ENCODE results near the gene SPATA17. TPM values are rescaled to one million over a fixed set of nuclear protein-coding genes. Genes with fewer than 3 reads are reported as not detected.

Gene SPATA17
- polyA plus RNA-seq, 1 donor from 2014 or later = 3.1 TPM

GRCh38 chr1:217875229-217875628, 244.1 kb downstream of the SPATA17 start:
- TF ChIP-seq MXI1 (conservative IDR thresholded peaks at IDR 0.05; ENCODE audit: poor library complexity, severe bottlenecking) = no peak
- no peak for TF ChIP-seq RAD21 (conservative IDR thresholded peaks at IDR 0.05)
- no peak for TF ChIP-seq SMC3 (conservative IDR thresholded peaks at IDR 0.05; ENCODE audit: poor library complexity)
- TF ChIP-seq CTCF (IDR thresholded peaks at IDR 0.05; ENCODE audit: poor library complexity, severe bottlenecking) = no peak
- TF ChIP-seq TAF1 (IDR thresholded peaks at IDR 0.05; ENCODE audit: low read depth) = no peak
- no peak for TF ChIP-seq REST (IDR thresholded peaks at IDR 0.05; ENCODE audit: borderline replicate concordance)
- TF ChIP-seq EZH2 (IDR thresholded peaks at IDR 0.05; ENCODE audit: borderline replicate concordance, insufficient read depth, low read length, poor library complexity, severe bottlenecking) = no peak
- no peak for TF ChIP-seq EP300 (conservative IDR thresholded peaks at IDR 0.05; ENCODE audit: poor library complexity, severe bottlenecking)
- TF ChIP-seq POLR2AphosphoS5 (IDR thresholded peaks at IDR 0.05) = no peak
- Histone ChIP-seq H3K9me2 (ENCODE audit: insufficient read depth, low read length) (no peaks in the 10 kb centered on the region), H4K20me1 (ENCODE audit: insufficient read depth) (no peaks in the 10 kb centered on the region)

GRCh38 chr1:217876401-217876800, 245.3 kb downstream of the SPATA17 start:
- no peaks in the 10 kb centered on the region for H3K79me2 ChIP-seq (replicated peaks; ENCODE audit: insufficient read depth, low read length)
- H3K27me3 ChIP-seq (ENCODE audit: insufficient read depth, low read depth, low read length) = no peaks in the 10 kb centered on the region
- H3K9ac ChIP-seq (ENCODE audit: low read length) = no peak overlapping the region
- no peak overlapping the region for H3K27ac ChIP-seq (ENCODE audit: low read length)
- no peaks in the 10 kb centered on the region for H3F3A ChIP-seq (ENCODE audit: insufficient read depth, low read length, poor library complexity, severe bottlenecking)
- no peaks in the 10 kb centered on the region for H4K20me1 ChIP-seq (ENCODE audit: insufficient read depth)
- no peak overlapping the region for H3K4me3 ChIP-seq (ENCODE audit: low read length)
- TF ChIP-seq REST (IDR thresholded peaks at IDR 0.05; ENCODE audit: borderline replicate concordance) (no peak), RAD21 (conservative IDR thresholded peaks at IDR 0.05) (no peak), SMC3 (conservative IDR thresholded peaks at IDR 0.05; ENCODE audit: poor library complexity) (no peak), EZH2 (IDR thresholded peaks at IDR 0.05; ENCODE audit: borderline replicate concordance, insufficient read depth, low read length, poor library complexity, severe bottlenecking) (no peak), EP300 (conservative IDR thresholded peaks at IDR 0.05; ENCODE audit: poor library complexity, severe bottlenecking) (no peak), TAF1 (IDR thresholded peaks at IDR 0.05; ENCODE audit: low read depth) (no peak), POLR2AphosphoS5 (IDR thresholded peaks at IDR 0.05) (no peak), MXI1 (conservative IDR thresholded peaks at IDR 0.05; ENCODE audit: poor library complexity, severe bottlenecking) (no peak), CTCF (IDR thresholded peaks at IDR 0.05; ENCODE audit: poor library complexity, severe bottlenecking) (no peak)
- H3K36me3 ChIP-seq (ENCODE audit: insufficient read depth, low read length) = no peaks in the 10 kb centered on the region
- no peaks in the 10 kb centered on the region for H3K9me3 ChIP-seq (ENCODE audit: low read length)
- H3K9me2 ChIP-seq (ENCODE audit: insufficient read depth, low read length) = no peaks in the 10 kb centered on the region
- H2AFZ ChIP-seq (ENCODE audit: low read depth, low read length) = no peak overlapping the region
- no peak overlapping the region for H3K4me2 ChIP-seq (ENCODE audit: low read length)

More at GRCh38 chr1:217875229-217875628, 244.1 kb downstream of the SPATA17 start:
- Histone ChIP-seq H3K36me3 (ENCODE audit: insufficient read depth, low read length) (no peaks in the 10 kb centered on the region), H3K9ac (ENCODE audit: low read length) (no peak overlapping the region), H3K79me2 (replicated peaks; ENCODE audit: insufficient read depth, low read length) (no peaks in the 10 kb centered on the region), H3K27me3 (ENCODE audit: insufficient read depth, low read depth, low read length) (no peaks in the 10 kb centered on the region), H2AFZ (ENCODE audit: low read depth, low read length) (no peak overlapping the region), H3K4me3 (ENCODE audit: low read length) (no peak overlapping the region), H3K9me3 (ENCODE audit: low read length) (no peaks in the 10 kb centered on the region), H3K27ac (ENCODE audit: low read length) (no peak overlapping the region), H3K4me2 (ENCODE audit: low read length) (no peak overlapping the region), H3F3A (ENCODE audit: insufficient read depth, low read length, poor library complexity, severe bottlenecking) (no peaks in the 10 kb centered on the region)

All from neural cell (in vitro differentiated cells).